GM04504 (cell line): Measurements from ENCODE around the gene PAPOLA.
"Not testable (repeated sequence)": the region's sequence is repeated elsewhere in the genome, so short reads cannot be mapped to it uniquely, and the experiment has no call there.

ENCODE experiments used
- DNase-seq: peaks from one replicate; pipeline ENCODE4 v3.0.0-alpha.2; 2012; ENCODE audit warnings: low read depth

PAPOLA gene

DNA sequence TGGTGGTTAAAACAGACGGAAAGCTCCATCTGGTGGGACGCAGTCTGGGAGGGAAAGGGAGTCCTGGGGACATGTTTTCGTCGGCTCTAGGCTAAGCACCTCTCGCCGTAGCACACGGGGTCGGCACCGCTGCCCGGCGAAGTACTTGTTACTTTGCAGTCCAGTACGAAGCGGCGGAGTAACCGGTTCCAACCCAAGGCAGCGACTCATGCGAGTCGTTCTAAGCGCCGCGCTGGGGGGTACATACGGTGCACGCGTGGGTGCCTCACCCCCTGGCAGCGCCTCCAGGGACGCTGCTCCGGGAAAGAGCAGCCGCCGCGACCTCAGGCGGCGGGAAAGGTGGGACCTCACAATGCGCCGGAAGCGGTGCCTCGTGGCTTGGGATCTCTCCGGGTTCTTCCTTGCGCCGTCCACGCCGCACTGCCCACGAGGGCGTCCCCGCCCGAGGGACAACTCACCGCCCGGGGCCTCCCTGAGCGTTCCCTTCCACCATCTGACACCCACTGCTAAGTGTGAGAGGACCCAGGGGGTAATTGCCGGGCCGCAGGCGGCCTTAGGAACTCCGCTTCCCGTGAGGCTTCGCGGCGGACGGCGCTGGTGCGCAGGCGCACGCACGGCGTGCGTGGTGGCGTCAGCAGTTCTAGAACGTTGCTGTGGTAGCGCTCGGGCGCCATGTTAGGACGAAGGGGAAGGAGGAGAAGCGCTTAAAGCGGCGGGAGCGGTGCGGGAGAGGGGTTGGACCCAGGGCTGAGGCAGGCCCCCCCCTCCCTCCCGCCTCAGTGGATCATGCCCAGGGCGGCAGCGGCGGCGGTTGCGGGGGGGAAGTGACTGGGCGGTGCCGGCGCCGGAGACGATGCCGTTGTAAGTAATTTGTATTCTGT is at the start of gene PAPOLA:
TSS of gene PAPOLA (plus strand) at position 643 of the 881 bp plus-strand sequence. CDS start at position 854, 211 bp downstream.
- DNase-seq: peak; percentile 90

GRCh38 chr14:96452684-96453083 is 49.5 kb upstream of the PAPOLA start:
- DNase-seq: no peak

GRCh38 chr14:96455588-96455987 is 46.6 kb upstream of the PAPOLA start:
- DNase-seq: no peak

- DNase-seq: no peak
Observed at GRCh38 chr14:96459851-96460250, 42.3 kb upstream of the PAPOLA start.

DNA sequence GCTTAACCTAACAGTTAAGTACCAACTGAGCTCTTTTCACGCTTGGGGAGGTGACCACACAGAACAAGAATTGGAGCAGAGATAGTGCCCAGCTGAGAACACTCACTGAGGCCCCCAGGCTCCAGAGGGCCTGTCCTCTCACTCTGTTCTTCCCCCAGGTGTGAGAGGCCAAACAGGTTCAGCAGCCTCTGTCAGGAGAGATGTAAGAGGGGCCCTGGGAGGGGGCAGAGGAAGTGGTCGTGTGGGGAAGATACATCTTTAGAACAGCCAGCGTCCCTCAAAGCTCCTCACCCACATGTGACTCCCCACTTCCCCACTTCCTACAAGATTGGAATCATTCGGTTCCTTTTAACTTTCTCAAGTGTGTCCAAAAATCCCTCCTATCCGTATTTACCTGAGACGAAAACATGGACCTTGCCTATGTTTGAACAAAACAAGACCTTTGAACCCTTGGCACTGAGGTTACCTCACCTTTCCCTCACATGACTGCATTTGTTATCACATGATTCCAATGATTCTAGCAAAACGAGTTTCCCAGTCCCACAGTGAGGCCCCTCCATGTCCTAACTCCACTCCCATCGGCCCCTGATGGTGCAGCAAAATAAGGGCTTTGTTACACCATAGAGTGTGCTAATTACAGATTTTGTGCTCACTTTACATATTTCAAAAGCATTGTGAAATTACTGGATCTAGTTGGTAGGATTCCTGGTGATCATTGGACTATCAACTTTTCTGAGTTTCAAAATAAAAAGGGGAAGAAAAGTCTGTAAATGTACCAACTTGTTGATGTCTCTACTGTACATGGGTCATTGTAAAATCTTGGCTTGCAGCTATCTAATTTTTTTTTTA is 40.0 kb upstream of the PAPOLA start:
- DNase-seq: no peak

DNA sequence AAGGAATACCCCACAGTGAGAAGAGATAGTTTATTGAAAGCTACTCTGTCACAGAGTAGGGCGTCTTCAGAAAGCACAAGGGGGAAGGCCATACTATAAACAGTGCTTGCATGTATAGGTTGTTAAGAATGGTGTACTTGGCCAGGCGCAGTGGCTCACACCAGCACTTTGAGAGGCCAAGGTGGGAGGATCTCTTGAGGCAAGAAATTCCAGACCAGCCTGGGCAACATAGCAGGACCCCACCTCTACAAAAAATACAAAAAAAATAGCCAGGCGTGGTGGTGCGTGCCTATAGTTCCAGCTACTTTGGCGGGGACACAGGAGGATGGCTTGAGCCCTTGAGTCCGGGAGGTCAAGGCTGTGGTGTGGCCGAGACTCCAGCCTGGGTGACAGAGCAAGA is 38.0 kb upstream of the PAPOLA start:
- no peak for DNase-seq

DNA sequence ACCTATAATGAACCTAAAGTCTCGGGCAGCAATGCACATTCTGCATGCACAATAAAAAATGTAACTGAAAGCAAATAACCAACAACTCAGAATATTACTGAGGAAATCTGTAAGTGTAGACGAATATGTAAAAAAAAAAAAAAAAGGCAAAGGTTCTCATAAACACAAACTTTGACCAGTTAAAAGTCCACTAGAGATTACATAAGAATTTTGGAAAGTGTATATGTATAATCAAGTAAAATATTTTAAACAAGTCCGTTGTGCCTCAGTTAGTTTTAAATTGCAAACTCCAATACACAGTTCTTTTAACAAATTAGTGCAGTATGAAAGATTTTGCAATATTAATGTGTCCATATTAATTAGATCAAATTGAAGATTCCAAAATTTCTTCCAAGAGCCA is 35.3 kb upstream of the PAPOLA start:
- DNase-seq: no peak

- no peak for DNase-seq
Observed at GRCh38 chr14:96470331-96470730, 31.9 kb upstream of the PAPOLA start.

DNA sequence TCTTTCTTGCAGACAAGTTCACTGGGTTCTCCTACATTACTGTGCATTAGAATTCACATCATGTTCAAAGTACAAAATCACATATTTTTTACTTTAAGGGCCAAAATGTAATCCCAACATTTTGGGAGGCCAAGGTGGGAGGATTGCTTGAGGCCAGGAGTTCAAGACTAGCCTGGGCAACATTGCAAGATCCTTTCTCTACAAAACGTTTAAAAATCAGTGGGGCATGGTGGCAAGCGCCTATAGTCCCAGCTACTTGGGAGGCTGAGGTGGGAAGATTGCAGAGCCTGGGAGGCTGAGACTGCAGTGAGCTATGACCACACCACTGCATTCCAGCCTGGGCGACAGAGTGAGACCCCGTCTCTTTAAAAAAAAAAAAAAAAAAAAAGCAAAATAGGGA is 31.2 kb upstream of the PAPOLA start:
- DNase-seq: not testable (repeated sequence)

GRCh38 chr14:96478119-96478518 is 24.1 kb upstream of the PAPOLA start:
- DNase-seq: no peak

- DNase-seq: no peak
Observed at GRCh38 chr14:96479435-96480146, 22.6 kb upstream of the PAPOLA start.

DNA sequence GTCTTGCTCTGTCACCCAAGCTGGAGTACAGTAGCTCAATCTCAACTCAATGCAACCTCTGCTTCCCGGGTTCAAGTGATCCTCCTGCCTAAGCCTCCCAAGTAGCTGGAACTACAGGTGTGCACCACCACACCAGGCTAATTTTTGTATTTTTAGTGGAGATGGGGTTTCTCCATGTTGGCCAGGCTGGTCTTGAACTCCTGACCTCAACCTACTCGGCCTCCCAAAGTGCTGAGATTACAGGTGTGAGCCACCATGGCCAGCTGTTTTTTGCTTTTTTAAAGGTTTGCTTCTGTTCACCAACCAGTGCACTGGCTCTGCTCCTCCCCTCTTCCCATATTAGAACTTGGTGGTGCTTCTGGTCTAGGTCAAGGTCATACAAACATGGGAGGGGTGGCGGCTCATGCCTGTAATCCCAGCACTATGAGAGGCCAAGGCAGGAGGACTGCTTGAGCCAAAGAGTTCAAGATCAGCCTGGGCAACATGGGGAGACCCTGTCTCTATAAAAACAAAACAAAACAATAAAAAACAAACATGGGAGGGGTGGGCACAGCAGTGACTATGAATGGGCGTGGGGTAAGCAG is 20.4 kb upstream of the PAPOLA start:
- no peak for DNase-seq

GRCh38 chr14:96482986-96483385 is 19.2 kb upstream of the PAPOLA start:
- DNase-seq: no peak

GRCh38 chr14:96484399-96484798 is 17.8 kb upstream of the PAPOLA start:
- no peak for DNase-seq

GRCh38 chr14:96486705-96487104 is 15.5 kb upstream of the PAPOLA start:
- DNase-seq: no peak

GRCh38 chr14:96489327-96489726 is 12.9 kb upstream of the PAPOLA start:
- no peak for DNase-seq

DNA sequence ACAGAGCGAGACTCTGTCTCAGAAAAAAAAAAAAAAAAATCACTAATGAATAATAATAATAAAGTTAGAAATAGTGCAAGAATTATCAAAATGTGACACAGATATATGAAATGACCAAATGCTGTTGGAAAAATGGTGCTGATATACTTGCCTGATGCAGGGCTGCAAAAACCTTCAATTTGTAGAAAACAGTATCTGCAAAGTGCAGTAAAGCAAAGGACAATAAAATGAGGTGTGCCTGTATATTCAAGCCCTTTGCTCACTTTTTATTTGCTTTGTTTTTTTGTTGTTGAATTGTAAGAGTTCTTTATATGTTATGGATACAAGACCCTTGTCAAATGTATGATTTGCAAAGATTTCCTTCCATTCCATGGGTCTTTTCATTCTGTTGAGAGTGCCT is 9.0 kb upstream of the PAPOLA start:
- no peak for DNase-seq

- DNase-seq: no peak
Observed at GRCh38 chr14:96494331-96494730, 7.9 kb upstream of the PAPOLA start.

DNA sequence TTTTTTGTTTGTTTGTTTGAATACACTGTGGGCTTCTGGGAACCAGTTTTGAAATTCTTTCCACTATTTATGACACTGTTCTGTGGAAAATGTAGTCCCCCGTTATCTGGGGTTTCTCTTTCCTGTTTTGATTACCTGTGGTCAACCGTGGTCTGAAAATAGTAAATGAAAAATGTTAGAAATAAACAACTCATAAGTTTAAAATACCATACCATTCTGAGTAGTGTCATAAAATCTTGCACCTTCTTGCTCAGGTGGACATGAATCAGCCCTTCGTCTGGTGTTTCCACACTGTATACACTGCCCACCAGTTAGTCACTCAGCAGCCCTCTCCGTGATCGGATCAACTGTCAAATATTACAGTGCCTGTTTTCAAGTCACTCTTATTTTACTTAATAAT is 5.1 kb upstream of the PAPOLA start:
- no peak for DNase-seq

GRCh38 chr14:96497586-96497985 is 4.6 kb upstream of the PAPOLA start:
- no peak for DNase-seq

- DNase-seq: no peak
Observed at GRCh38 chr14:96501217-96501739, 904 bp upstream of the PAPOLA start.
